Hepatocyte (in vitro differentiated cells): ENCODE results near the gene CPVL.

Experiments
- EZH2 ChIP-seq: fragments of 200-600 bp; sonication (generic); IDR thresholded peaks from 2 replicates; pipeline ENCODE4 v1.6.1; 2016; ENCODE audit warnings: antibody characterized with exemption, mild to moderate bottlenecking, borderline replicate concordance
- EZH2phosphoT487 ChIP-seq: fragments of 200-600 bp; sonication (generic); IDR thresholded peaks from one replicate; pipeline ENCODE4 v1.6.1; 2018; ENCODE audit warnings: antibody characterized with exemption, mild to moderate bottlenecking, low read depth, moderate library complexity; ENCODE audit not compliant: unreplicated experiment, severe bottlenecking
- TF ChIP-seq, protein P1 (sequence below): fragments of 200-600 bp; sonication (generic); IDR thresholded peaks from 2 replicates; pipeline ENCODE4 v1.5.1; 2016; ENCODE audit warnings: antibody characterized with exemption, mild to moderate bottlenecking; ENCODE audit not compliant: poor library complexity

DNA sequence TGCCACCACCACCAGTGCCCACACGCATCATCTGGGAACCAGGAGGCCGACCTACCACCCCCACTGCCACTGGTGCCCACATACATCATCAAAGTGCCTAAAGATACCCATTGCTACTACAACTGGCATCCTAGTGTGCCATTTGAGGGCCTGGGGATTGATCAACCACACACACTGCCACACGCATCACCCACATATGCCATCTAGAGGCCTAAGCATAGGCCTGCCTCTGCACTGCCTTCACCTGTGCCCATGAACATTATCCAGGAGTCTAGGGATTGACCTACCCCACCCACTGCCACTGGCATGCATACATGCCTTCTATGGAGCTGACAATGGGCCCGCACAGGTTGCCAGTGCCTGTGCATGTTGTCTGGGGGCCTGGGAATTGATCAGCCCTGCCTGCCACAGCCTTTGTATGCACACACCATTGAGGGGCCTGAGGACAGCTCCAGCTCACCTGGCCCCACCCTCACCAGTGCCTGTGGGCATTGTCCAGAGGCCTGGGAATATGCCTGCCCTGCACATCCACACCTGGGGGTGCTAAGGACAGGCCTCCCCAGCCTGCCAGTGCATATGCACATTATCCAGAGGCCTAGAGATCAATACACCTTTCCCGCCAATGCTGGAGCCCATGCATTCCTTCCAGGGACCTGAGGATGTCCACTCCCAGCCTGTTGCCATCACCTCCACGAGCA, 123.9 kb downstream of the CPVL start:
- TF ChIP-seq, protein P1, sequence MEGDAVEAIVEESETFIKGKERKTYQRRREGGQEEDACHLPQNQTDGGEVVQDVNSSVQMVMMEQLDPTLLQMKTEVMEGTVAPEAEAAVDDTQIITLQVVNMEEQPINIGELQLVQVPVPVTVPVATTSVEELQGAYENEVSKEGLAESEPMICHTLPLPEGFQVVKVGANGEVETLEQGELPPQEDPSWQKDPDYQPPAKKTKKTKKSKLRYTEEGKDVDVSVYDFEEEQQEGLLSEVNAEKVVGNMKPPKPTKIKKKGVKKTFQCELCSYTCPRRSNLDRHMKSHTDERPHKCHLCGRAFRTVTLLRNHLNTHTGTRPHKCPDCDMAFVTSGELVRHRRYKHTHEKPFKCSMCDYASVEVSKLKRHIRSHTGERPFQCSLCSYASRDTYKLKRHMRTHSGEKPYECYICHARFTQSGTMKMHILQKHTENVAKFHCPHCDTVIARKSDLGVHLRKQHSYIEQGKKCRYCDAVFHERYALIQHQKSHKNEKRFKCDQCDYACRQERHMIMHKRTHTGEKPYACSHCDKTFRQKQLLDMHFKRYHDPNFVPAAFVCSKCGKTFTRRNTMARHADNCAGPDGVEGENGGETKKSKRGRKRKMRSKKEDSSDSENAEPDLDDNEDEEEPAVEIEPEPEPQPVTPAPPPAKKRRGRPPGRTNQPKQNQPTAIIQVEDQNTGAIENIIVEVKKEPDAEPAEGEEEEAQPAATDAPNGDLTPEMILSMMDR = no peak
- TF ChIP-seq EZH2phosphoT487 = no peak
- no peak for TF ChIP-seq EZH2
